Measurements from ENCODE around the gene MRPS9. TPM values are rescaled to one million over a fixed set of nuclear protein-coding genes. Genes with fewer than 3 reads are reported as not detected.
A peak's percentile ranks its signal among the peaks of the same experiment; 100 is the strongest.

MRPS9 gene
- polyA plus RNA-seq, 3 donors from 2014 or later, result 17.1 to 32.0 (median 20.2) TPM

GRCh38 chr2:105114551-105114950, 76.7 kb downstream of the MRPS9 start:
- Mint-ChIP-seq H3K27ac (no peak overlapping the region), H3K4me3 (no peak overlapping the region)
- peak; percentile 26 to 36 (median 29) for DNase-seq

GRCh38 chr2:105116348-105116747, 78.5 kb downstream of the MRPS9 start:
- no peak overlapping the region for H3K4me3 Mint-ChIP-seq
- no peak for DNase-seq

More at GRCh38 chr2:105114551-105114950, 76.7 kb downstream of the MRPS9 start:
- peaks cover 0 to 8% (median 2%) of the 10 kb centered on the region in 3 donors for H3K36me3 Mint-ChIP-seq
- no peaks in the 10 kb centered on the region for H3K4me1 Mint-ChIP-seq
- no peaks in the 10 kb centered on the region for H3K9me3 Mint-ChIP-seq
- H3K27me3 Mint-ChIP-seq (ENCODE audit: low read depth in 3 of 3), result peaks cover 0 to 2% (median 0%) of the 10 kb centered on the region in 3 donors

GRCh38 chr2:105117565-105117964, 79.7 kb downstream of the MRPS9 start:
- H3K27me3 Mint-ChIP-seq (ENCODE audit: low read depth in 3 of 3), result peaks cover 0 to 3% (median 2%) of the 10 kb centered on the region in 3 donors
- H3K36me3 Mint-ChIP-seq, result peaks cover 0 to 15% (median 5%) of the 10 kb centered on the region in 3 donors
- H3K9me3 Mint-ChIP-seq, result no peaks in the 10 kb centered on the region
- H3K4me3 Mint-ChIP-seq, result no peak overlapping the region
- no peak for DNase-seq
- no peaks in the 10 kb centered on the region for H3K4me1 Mint-ChIP-seq
- no peak overlapping the region for H3K27ac Mint-ChIP-seq

More at GRCh38 chr2:105116348-105116747, 78.5 kb downstream of the MRPS9 start:
- Mint-ChIP-seq H3K4me1 (no peaks in the 10 kb centered on the region), H3K9me3 (no peaks in the 10 kb centered on the region), H3K36me3 (peaks cover 0 to 15% (median 5%) of the 10 kb centered on the region in 3 donors), H3K27ac (no peak overlapping the region), H3K27me3 (ENCODE audit: low read depth in 3 of 3) (peaks cover 0 to 3% (median 2%) of the 10 kb centered on the region in 3 donors)

- no peak overlapping the region for H3K27ac Mint-ChIP-seq
- peak overlapping the region in 1 of 5 donors; percentile 44 for H3K4me3 Mint-ChIP-seq
- H3K27me3 Mint-ChIP-seq (ENCODE audit: low read depth in 3 of 3), result peaks cover 2 to 6% (median 3%) of the 10 kb centered on the region in 3 donors
- H3K36me3 Mint-ChIP-seq, result peaks cover 0 to 15% (median 5%) of the 10 kb centered on the region in 3 donors
- no peaks in the 10 kb centered on the region for H3K9me3 Mint-ChIP-seq
- no peaks in the 10 kb centered on the region for H3K4me1 Mint-ChIP-seq
- DNase-seq, result peak in 2 of 3 donors; percentile 11 to 15
These were observed 81.1 kb downstream of the MRPS9 start for GRCh38 chr2:105118960-105119359.

- H3K4me3 Mint-ChIP-seq, result no peak overlapping the region
- H3K27me3 Mint-ChIP-seq (ENCODE audit: low read depth in 3 of 3), result peaks cover 3 to 6% (median 3%) of the 10 kb centered on the region in 3 donors
- peaks cover 0 to 15% (median 5%) of the 10 kb centered on the region in 3 donors for H3K36me3 Mint-ChIP-seq
- no peak overlapping the region for H3K27ac Mint-ChIP-seq
- H3K4me1 Mint-ChIP-seq, result no peaks in the 10 kb centered on the region
- DNase-seq, result no peak
- H3K9me3 Mint-ChIP-seq, result no peaks in the 10 kb centered on the region
These were observed 83.6 kb downstream of the MRPS9 start for GRCh38 chr2:105121434-105121833.

GRCh38 chr2:105125428-105125827, 87.6 kb downstream of the MRPS9 start:
- peaks cover 2 to 6% (median 3%) of the 10 kb centered on the region in 3 donors for H3K27me3 Mint-ChIP-seq (ENCODE audit: low read depth in 3 of 3)

GRCh38 chr2:105125920-105126319, 88.1 kb downstream of the MRPS9 start:
- Mint-ChIP-seq H3K36me3 (no peaks in the 10 kb centered on the region), H3K9me3 (no peaks in the 10 kb centered on the region), H3K4me3 (no peak overlapping the region), H3K4me1 (peaks cover 11 to 13% of the 10 kb centered on the region in 2 donors), H3K27me3 (ENCODE audit: low read depth in 3 of 3) (peaks cover 2 to 6% (median 3%) of the 10 kb centered on the region in 3 donors), H3K27ac (no peak overlapping the region)
- no peak for DNase-seq

More at GRCh38 chr2:105125428-105125827, 87.6 kb downstream of the MRPS9 start:
- Mint-ChIP-seq H3K4me1 (peaks cover 11 to 13% of the 10 kb centered on the region in 2 donors), H3K9me3 (no peaks in the 10 kb centered on the region), H3K27ac (no peak overlapping the region), H3K36me3 (no peaks in the 10 kb centered on the region), H3K4me3 (no peak overlapping the region)
- no peak for DNase-seq

- peaks cover 0 to 6% (median 2%) of the 10 kb centered on the region in 3 donors for H3K27me3 Mint-ChIP-seq (ENCODE audit: low read depth in 3 of 3)
- no peaks in the 10 kb centered on the region for H3K36me3 Mint-ChIP-seq
These were observed 88.5 kb downstream of the MRPS9 start for GRCh38 chr2:105126336-105126735.

GRCh38 chr2:105127289-105127915, 89.5 kb downstream of the MRPS9 start:
- Mint-ChIP-seq H3K4me3 (no peak overlapping the region), H3K27ac (no peak overlapping the region), H3K9me3 (no peaks in the 10 kb centered on the region), H3K27me3 (ENCODE audit: low read depth in 3 of 3) (peaks cover 0 to 8% (median 2%) of the 10 kb centered on the region in 3 donors), H3K36me3 (no peaks in the 10 kb centered on the region), H3K4me1 (peaks cover 11 to 13% of the 10 kb centered on the region in 2 donors)
- no peak for DNase-seq

More at GRCh38 chr2:105126336-105126735, 88.5 kb downstream of the MRPS9 start:
- no peak for DNase-seq
- Mint-ChIP-seq H3K9me3 (no peaks in the 10 kb centered on the region), H3K27ac (no peak overlapping the region), H3K4me1 (peaks cover 11 to 13% of the 10 kb centered on the region in 2 donors), H3K4me3 (no peak overlapping the region)

GRCh38 chr2:105129722-105130232, 91.9 kb downstream of the MRPS9 start:
- Mint-ChIP-seq H3K9me3 (no peaks in the 10 kb centered on the region), H3K27ac (no peak overlapping the region), H3K27me3 (ENCODE audit: low read depth in 3 of 3) (peaks cover 0 to 3% (median 2%) of the 10 kb centered on the region in 3 donors), H3K36me3 (no peaks in the 10 kb centered on the region), H3K4me3 (no peak overlapping the region), H3K4me1 (peaks cover 11 to 13% of the 10 kb centered on the region in 2 donors)
- DNase-seq, result no peak

GRCh38 chr2:105130546-105130945, 92.7 kb downstream of the MRPS9 start:
- Mint-ChIP-seq H3K36me3 (no peaks in the 10 kb centered on the region), H3K4me1 (peaks cover 11 to 13% of the 10 kb centered on the region in 2 donors), H3K27me3 (ENCODE audit: low read depth in 3 of 3) (peaks cover 0 to 3% (median 0%) of the 10 kb centered on the region in 3 donors), H3K4me3 (no peak overlapping the region), H3K9me3 (no peaks in the 10 kb centered on the region), H3K27ac (no peak overlapping the region)
- DNase-seq, result no peak

- Mint-ChIP-seq H3K9me3 (no peaks in the 10 kb centered on the region), H3K36me3 (no peaks in the 10 kb centered on the region), H3K4me3 (no peak overlapping the region), H3K27me3 (ENCODE audit: low read depth in 3 of 3) (peaks cover 0 to 3% (median 0%) of the 10 kb centered on the region in 3 donors), H3K27ac (no peak overlapping the region), H3K4me1 (peaks cover 6 to 7% of the 10 kb centered on the region in 2 donors)
- no peak for DNase-seq
These were observed 96.2 kb downstream of the MRPS9 start for GRCh38 chr2:105134081-105134480.

- H3K4me1 Mint-ChIP-seq, result no peaks in the 10 kb centered on the region
- no peak overlapping the region for H3K27ac Mint-ChIP-seq
These were observed 97.6 kb downstream of the MRPS9 start for GRCh38 chr2:105135436-105135835.

GRCh38 chr2:105136394-105136793, 98.5 kb downstream of the MRPS9 start:
- no peaks in the 10 kb centered on the region for H3K36me3 Mint-ChIP-seq
- H3K27me3 Mint-ChIP-seq (ENCODE audit: low read depth in 3 of 3), result peaks cover 0 to 3% (median 0%) of the 10 kb centered on the region in 3 donors
- H3K4me3 Mint-ChIP-seq, result no peak overlapping the region
- no peak for DNase-seq
- no peaks in the 10 kb centered on the region for H3K9me3 Mint-ChIP-seq
- no peaks in the 10 kb centered on the region for H3K4me1 Mint-ChIP-seq
- no peak overlapping the region for H3K27ac Mint-ChIP-seq

More at GRCh38 chr2:105135436-105135835, 97.6 kb downstream of the MRPS9 start:
- Mint-ChIP-seq H3K9me3 (no peaks in the 10 kb centered on the region), H3K36me3 (no peaks in the 10 kb centered on the region), H3K4me3 (no peak overlapping the region), H3K27me3 (ENCODE audit: low read depth in 3 of 3) (peaks cover 0 to 3% (median 0%) of the 10 kb centered on the region in 3 donors)
- no peak for DNase-seq
